ENCODE measurements around the gene NWD2. TPM values are rescaled to one million over a fixed set of nuclear protein-coding genes. Genes with fewer than 3 reads are reported as not detected.
A peak's percentile ranks its signal among the peaks of the same experiment; 100 is the strongest.

NWD2 gene
- total RNA-seq, 1 donor from 2014 or later, result 1.5 TPM

DNA sequence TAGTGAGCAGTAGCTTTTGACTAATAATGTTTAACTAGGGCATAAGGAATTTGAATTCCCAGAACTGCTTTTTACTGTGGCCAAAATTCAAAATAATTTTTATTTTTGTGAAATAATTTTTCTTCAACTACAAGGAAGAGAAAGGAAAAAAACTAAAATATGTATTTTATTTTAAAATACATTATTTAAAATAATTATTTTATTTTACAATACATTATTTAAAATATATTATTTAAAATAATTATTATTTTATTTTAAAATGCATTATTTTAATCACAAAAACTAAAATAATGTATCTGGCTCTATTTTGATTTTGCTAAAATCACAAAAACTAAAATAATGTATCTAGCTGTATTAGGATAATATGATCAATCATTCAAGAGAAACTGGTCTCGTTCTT, 231.2 kb downstream of the NWD2 start:
- Mint-ChIP-seq H3K27me3 (no peaks in the 10 kb centered on the region), H3K27ac (peak overlapping the region; percentile 34), H3K9me3 (peaks cover 5% of the 10 kb centered on the region), H3K4me1 (ENCODE audit: unreplicated experiment) (peaks cover 14% of the 10 kb centered on the region), H3K36me3 (peaks cover 8% of the 10 kb centered on the region), H3K4me3 (no peak overlapping the region)
- DNase-seq (ENCODE audit: extremely low spot score, unreplicated experiment), result no peak
- TF ChIP-seq, protein P1, sequence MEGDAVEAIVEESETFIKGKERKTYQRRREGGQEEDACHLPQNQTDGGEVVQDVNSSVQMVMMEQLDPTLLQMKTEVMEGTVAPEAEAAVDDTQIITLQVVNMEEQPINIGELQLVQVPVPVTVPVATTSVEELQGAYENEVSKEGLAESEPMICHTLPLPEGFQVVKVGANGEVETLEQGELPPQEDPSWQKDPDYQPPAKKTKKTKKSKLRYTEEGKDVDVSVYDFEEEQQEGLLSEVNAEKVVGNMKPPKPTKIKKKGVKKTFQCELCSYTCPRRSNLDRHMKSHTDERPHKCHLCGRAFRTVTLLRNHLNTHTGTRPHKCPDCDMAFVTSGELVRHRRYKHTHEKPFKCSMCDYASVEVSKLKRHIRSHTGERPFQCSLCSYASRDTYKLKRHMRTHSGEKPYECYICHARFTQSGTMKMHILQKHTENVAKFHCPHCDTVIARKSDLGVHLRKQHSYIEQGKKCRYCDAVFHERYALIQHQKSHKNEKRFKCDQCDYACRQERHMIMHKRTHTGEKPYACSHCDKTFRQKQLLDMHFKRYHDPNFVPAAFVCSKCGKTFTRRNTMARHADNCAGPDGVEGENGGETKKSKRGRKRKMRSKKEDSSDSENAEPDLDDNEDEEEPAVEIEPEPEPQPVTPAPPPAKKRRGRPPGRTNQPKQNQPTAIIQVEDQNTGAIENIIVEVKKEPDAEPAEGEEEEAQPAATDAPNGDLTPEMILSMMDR (conservative IDR thresholded peaks at IDR 0.05), result no peak

DNA sequence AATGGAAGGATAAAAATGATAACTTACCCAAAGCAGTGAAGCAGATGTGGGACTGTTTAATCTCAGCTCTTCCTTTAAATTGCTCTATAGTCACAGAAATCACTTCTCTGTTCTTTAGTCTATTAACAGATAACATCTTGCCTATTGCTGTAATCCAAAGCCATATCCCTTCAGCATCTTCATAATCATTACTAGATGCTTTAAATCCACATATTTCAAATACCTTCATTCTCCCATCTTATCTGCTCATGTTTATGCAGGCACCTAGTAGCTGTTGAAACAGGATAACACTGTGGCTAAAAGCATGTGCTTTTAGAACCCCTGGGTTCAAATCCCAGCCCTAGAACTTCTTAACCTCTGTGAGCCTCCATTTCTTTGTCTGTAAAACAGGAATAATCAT, 231.7 kb downstream of the NWD2 start:
- H3K27ac Mint-ChIP-seq, result peak overlapping the region; percentile 34
- H3K4me1 Mint-ChIP-seq (ENCODE audit: unreplicated experiment), result peaks cover 14% of the 10 kb centered on the region
- H3K27me3 Mint-ChIP-seq, result no peaks in the 10 kb centered on the region
- TF ChIP-seq, protein P1 (conservative IDR thresholded peaks at IDR 0.05), result no peak
- H3K36me3 Mint-ChIP-seq, result peaks cover 8% of the 10 kb centered on the region
- H3K9me3 Mint-ChIP-seq, result peaks cover 5% of the 10 kb centered on the region
- no peak for DNase-seq (ENCODE audit: extremely low spot score, unreplicated experiment)
- no peak overlapping the region for H3K4me3 Mint-ChIP-seq

DNA sequence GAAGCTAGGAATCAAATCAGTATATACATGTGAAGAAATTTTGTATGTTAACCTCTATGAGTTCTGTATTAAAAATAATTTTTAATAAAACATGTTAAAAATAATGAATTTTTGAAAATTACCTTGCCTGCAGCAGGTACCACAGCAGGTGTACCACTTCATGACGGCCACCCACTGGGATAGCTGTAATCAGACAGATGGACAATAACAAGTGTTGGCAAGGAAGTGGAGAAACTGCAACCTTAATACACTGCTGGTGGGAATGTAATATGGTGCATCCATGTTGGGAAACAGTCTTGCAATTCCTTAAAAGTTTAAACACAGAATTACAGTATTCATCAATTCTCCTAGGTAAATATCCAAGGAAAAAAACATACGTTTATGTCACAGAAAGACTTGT, 232.1 kb downstream of the NWD2 start:
- Mint-ChIP-seq H3K36me3 (peaks cover 11% of the 10 kb centered on the region), H3K9me3 (peaks cover 8% of the 10 kb centered on the region), H3K27me3 (no peaks in the 10 kb centered on the region), H3K4me3 (no peak overlapping the region), H3K4me1 (ENCODE audit: unreplicated experiment) (peaks cover 17% of the 10 kb centered on the region), H3K27ac (no peak overlapping the region)
- TF ChIP-seq, protein P1 (conservative IDR thresholded peaks at IDR 0.05), result no peak
- DNase-seq (ENCODE audit: extremely low spot score, unreplicated experiment), result no peak

DNA sequence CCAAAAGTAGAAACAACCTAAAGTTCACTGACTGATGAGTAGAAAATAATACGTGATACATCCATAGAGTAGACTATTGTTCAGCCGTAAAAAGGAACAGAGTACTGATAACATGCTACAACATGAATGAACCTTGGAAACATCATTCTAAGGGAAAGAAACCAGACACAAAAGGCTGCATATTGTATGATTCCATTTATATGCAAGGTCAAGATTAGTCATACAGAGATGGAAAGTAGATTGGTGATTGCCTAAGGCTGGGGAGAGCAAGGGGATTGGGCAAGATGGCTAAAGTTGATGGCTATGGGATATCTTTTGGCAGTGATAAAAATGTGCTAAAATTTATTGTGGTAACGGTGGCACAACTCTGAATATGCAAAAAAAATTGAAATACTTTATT, 232.6 kb downstream of the NWD2 start:
- peaks cover 14% of the 10 kb centered on the region for H3K36me3 Mint-ChIP-seq
- peaks cover 16% of the 10 kb centered on the region for H3K4me1 Mint-ChIP-seq (ENCODE audit: unreplicated experiment)
- H3K4me3 Mint-ChIP-seq, result no peak overlapping the region
- peaks cover 11% of the 10 kb centered on the region for H3K9me3 Mint-ChIP-seq
- DNase-seq (ENCODE audit: extremely low spot score, unreplicated experiment), result no peak
- H3K27ac Mint-ChIP-seq, result no peak overlapping the region
- no peaks in the 10 kb centered on the region for H3K27me3 Mint-ChIP-seq
- TF ChIP-seq, protein P1 (conservative IDR thresholded peaks at IDR 0.05), result no peak

DNA sequence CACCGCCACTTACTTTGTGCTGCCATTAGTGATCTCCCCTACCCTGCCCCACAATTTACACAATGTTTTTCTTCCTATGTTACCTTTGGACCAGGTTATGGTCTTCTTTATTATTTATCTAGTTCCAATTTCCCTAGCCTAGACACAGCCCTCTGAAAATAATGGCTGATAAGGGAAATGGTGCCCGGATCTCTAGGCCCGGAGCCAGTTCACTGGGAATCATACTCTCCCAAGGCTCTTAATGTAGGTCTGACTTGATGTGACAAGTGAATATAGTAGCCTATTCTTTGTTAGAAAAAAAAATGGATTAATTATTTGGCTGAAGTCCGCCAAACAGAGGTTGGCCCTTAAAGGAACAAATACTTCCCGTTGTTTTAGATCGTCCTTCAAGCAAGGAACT, 233.6 kb downstream of the NWD2 start:
- Mint-ChIP-seq H3K4me1 (ENCODE audit: unreplicated experiment) (peaks cover 16% of the 10 kb centered on the region), H3K4me3 (no peak overlapping the region), H3K36me3 (peaks cover 15% of the 10 kb centered on the region), H3K9me3 (peaks cover 11% of the 10 kb centered on the region), H3K27ac (no peak overlapping the region), H3K27me3 (no peaks in the 10 kb centered on the region)
- TF ChIP-seq, protein P1 (conservative IDR thresholded peaks at IDR 0.05), result no peak
- no peak for DNase-seq (ENCODE audit: extremely low spot score, unreplicated experiment)

DNA sequence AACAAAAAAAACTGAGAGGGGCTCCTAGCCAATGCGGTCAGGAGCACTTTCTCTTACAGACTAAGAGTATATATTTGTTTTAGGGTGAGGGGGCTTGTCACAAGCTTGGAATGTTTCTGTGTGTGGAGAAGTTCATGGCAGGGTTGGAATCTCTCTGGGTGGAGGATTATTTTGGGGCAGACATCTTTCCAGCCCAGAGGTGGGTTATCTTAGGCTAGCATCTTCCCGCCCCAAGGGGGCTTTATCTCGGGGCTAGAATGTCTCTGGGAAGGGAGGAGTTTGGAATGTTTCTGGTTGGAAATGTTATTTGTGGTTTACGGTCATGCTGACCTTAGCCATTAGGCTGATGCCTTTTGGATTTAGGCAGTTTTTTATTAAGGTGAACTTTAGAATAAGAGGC, 236.0 kb downstream of the NWD2 start:
- peaks cover 12% of the 10 kb centered on the region for H3K4me1 Mint-ChIP-seq (ENCODE audit: unreplicated experiment)
- H3K27ac Mint-ChIP-seq, result no peak overlapping the region
- peaks cover 13% of the 10 kb centered on the region for H3K36me3 Mint-ChIP-seq
- H3K4me3 Mint-ChIP-seq, result no peak overlapping the region
- peaks cover 6% of the 10 kb centered on the region for H3K9me3 Mint-ChIP-seq
- DNase-seq (ENCODE audit: extremely low spot score, unreplicated experiment), result no peak
- TF ChIP-seq, protein P1 (conservative IDR thresholded peaks at IDR 0.05), result no peak
- no peaks in the 10 kb centered on the region for H3K27me3 Mint-ChIP-seq
